ENCODE data around the gene GTPBP10. TPM values are rescaled to one million over a fixed set of nuclear protein-coding genes. Genes with fewer than 3 reads are reported as not detected.

Gene GTPBP10
- total RNA-seq, 1 experiment from 2014 or later = 23.3 TPM

DNA sequence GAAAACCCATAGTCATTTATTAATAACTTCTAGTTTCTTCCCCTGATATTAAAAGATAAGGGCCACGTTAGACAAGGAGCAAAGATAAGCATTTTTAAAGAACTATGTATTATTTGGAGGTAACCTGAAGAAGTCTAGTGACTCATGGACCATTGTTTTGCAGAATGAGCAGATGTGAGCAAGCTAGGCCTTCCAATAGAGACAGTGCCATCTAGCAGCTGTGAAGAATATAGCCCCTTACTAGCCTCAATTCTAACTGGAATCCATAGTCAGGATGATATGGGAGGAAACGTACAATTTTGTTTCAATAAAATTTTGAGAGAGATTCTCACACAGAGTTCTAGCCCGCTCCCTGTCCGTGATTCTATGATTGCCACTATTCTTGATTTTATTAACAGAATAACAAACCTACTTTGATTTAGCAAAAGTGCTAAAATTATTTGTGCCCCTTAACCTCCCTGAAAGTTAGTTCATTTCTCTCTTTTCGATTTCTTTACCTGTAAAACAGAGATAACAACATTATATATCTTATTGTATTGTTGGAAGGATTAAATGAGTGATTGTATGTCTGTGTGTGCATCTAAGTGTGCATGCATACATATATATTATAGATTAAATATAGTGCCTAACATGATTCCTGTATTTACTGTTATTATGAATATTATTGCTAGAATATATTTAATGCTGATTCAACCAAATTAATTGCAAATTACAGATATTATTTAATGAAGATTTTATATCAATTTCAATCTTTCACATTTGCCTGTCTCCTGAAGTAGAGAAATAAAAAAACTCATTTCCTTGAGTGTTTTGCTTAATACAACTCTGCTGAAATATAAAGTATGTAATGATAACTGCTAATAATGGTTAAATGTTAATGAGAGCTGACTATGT is 48.1 kb upstream of the GTPBP10 start:
- no peak overlapping the region for H3K4ac ChIP-seq (ENCODE audit: low read depth, low read length)
- peaks cover 7% of the 10 kb centered on the region in 2 experiments for H3K4me1 Mint-ChIP-seq
- no peak overlapping the region for H4K8ac ChIP-seq (replicated peaks; ENCODE audit: insufficient read length, low read depth, low read length)
- H3K23me2 ChIP-seq (ENCODE audit: insufficient read length, low read depth, low read length, poor library complexity, severe bottlenecking) = no peaks in the 10 kb centered on the region
- no peak overlapping the region for H3K4me3 Mint-ChIP-seq
- H3T11ph ChIP-seq (ENCODE audit: low read length) = no peak overlapping the region
- H3K27ac Mint-ChIP-seq = no peak overlapping the region
- no CpG with 5 or more reads among the region's 5 CpGs for WGBS (ENCODE audit: extremely low coverage, insufficient read length, low lambda C conversion rate)
- H3K9me3 Mint-ChIP-seq = peaks cover 5 to 6% of the 10 kb centered on the region in 2 experiments
- H3K79me1 ChIP-seq (ENCODE audit: insufficient read depth, low read depth, low read length, poor library complexity, severe bottlenecking) = no peaks in the 10 kb centered on the region
- H2BK120ac ChIP-seq (ENCODE audit: low read depth, low read length, poor library complexity, severe bottlenecking) = no peak overlapping the region
- H2BK5ac ChIP-seq (ENCODE audit: insufficient read length, low read length) = no peak overlapping the region
- TF ChIP-seq, protein P1, sequence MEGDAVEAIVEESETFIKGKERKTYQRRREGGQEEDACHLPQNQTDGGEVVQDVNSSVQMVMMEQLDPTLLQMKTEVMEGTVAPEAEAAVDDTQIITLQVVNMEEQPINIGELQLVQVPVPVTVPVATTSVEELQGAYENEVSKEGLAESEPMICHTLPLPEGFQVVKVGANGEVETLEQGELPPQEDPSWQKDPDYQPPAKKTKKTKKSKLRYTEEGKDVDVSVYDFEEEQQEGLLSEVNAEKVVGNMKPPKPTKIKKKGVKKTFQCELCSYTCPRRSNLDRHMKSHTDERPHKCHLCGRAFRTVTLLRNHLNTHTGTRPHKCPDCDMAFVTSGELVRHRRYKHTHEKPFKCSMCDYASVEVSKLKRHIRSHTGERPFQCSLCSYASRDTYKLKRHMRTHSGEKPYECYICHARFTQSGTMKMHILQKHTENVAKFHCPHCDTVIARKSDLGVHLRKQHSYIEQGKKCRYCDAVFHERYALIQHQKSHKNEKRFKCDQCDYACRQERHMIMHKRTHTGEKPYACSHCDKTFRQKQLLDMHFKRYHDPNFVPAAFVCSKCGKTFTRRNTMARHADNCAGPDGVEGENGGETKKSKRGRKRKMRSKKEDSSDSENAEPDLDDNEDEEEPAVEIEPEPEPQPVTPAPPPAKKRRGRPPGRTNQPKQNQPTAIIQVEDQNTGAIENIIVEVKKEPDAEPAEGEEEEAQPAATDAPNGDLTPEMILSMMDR (conservative IDR thresholded peaks at IDR 0.05) = peak; percentile 76
- peaks cover 5% of the 10 kb centered on the region for H3K9me3 ChIP-seq (ENCODE audit: control insufficient read depth, low read depth, low read length)
- H3K23ac ChIP-seq (ENCODE audit: insufficient read length, low read depth, low read length) = no peak overlapping the region
- no peak overlapping the region for H3K14ac ChIP-seq (ENCODE audit: insufficient read depth, low read length)
- H4K5ac ChIP-seq (ENCODE audit: insufficient read length, low read depth, low read length) = no peak overlapping the region
- H3K56ac ChIP-seq (ENCODE audit: insufficient read length, low read depth, low read length) = no peak overlapping the region
- H2BK20ac ChIP-seq (ENCODE audit: low read depth, low read length, poor library complexity, severe bottlenecking) = no peak overlapping the region
- H3K4me2 ChIP-seq (ENCODE audit: insufficient read depth, insufficient read length, low read length) = no peak overlapping the region
- H2BK15ac ChIP-seq (ENCODE audit: low read depth, low read length) = no peak overlapping the region
- no peaks in the 10 kb centered on the region for H4K20me1 ChIP-seq (ENCODE audit: control insufficient read depth, insufficient read depth, insufficient read length)
- H3K36me3 Mint-ChIP-seq (ENCODE audit: insufficient read depth in 1 of 3, low read depth in 3 of 3) = peaks cover 5 to 6% (median 5%) of the 10 kb centered on the region in 3 experiments
- no peaks in the 10 kb centered on the region for H3K4me1 ChIP-seq (ENCODE audit: insufficient read depth, low read length)
- no peaks in the 10 kb centered on the region for H3K27me3 ChIP-seq (ENCODE audit: insufficient read depth, low read length)
- H3K9ac ChIP-seq (ENCODE audit: extremely low read depth, insufficient read length, low read length) = no peak overlapping the region
- no peak for DNase-seq
- H3K27ac ChIP-seq (ENCODE audit: insufficient read length, low read depth, low read length) = no peak overlapping the region
- H3K18ac ChIP-seq (ENCODE audit: insufficient read length, low read depth, low read length) = no peak overlapping the region
- no peak overlapping the region for H2AFZ ChIP-seq (ENCODE audit: low read length)
- H2BK12ac ChIP-seq (ENCODE audit: insufficient read length, low read depth, low read length) = no peak overlapping the region
- H3K27me3 Mint-ChIP-seq (ENCODE audit: low read depth) = no peaks in the 10 kb centered on the region
- no peaks in the 10 kb centered on the region for H3K79me2 ChIP-seq (ENCODE audit: insufficient read depth, low read length)
- no peak overlapping the region for H2AK5ac ChIP-seq (ENCODE audit: insufficient read length, low read length)
- H4K91ac ChIP-seq (ENCODE audit: insufficient read length, low read depth, low read length) = no peak overlapping the region
